Kasumi-1 (cell line): ENCODE results near the gene SYCE3.
"Not testable (repeated sequence)": the region's sequence is repeated elsewhere in the genome, so short reads cannot be mapped to it uniquely, and the experiment has no call there.

Experiments
- DNase-seq, 2 experiments: peaks; one replicate each; lab custom pipeline; 2025; lab: John Stamatoyannopoulos, UW

SYCE3 gene

DNA sequence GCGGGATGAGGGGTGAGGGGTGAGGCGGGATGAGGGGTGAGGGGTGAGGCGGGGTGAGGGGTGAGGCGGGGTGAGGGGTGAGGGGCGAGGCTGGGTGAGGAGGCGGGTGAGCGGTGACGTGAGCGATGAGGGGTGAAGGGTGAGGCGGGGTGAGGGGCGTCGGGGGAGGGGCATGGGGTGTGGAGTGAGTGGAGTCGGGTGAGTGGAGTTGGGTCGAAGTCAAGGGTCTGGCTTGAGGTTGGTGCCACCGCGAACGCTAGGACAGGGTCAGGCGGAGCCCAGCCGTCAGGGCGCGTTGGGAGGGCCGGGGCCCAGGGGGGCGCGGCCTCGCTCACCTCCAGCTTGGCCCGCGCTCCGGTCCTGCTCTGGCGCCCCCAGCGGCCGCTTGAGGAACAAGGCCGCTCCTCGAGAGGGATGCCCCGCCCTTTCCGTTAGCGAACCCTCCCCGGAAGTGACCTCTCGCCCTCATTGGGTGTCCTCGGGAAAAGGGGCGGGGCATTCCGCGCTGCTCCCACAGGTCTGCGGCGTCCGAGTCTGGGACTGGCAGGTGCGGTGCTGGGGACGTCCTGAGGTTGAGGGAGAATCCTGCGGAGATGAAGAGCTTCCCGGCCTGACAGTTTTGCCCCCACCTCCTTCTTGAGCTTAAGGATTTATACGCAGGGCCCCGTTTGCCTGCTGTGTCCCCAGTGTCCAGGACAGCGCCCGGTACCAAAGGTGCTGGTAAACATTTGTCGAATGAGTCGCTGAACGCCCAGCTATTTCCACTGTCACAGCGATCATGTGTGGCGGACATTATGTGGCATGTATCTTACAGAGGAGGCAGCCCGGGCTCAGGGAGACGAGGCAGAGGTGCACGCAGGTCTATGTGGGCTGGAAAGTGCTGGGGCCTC lies at the start of gene SYCE3:
SYCE3 (minus strand) TSS at position 397 of the 890 bp plus-strand sequence. CDS start 6,514 bp downstream, outside the sequence.
- DNase-seq = peak; percentile 92 to 93

DNA sequence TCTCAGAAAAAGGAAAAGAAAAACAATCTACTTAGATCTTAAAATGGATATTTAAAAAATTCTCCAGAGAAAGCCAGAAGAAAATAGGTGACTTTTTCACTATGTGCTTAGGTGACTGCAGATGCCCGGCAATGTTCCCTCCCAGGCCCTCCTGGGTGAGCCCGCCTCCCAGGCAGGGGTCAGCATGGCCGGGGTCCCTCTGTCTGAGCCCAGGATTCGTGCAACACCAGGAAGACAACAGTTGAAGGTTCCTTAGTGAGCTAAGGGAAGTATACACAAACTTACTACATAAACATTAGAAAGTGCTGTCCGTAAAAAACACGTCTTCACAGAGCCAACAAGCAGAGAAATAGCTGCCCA lies 49.4 kb upstream of the SYCE3 start:
- DNase-seq = no peak

DNA sequence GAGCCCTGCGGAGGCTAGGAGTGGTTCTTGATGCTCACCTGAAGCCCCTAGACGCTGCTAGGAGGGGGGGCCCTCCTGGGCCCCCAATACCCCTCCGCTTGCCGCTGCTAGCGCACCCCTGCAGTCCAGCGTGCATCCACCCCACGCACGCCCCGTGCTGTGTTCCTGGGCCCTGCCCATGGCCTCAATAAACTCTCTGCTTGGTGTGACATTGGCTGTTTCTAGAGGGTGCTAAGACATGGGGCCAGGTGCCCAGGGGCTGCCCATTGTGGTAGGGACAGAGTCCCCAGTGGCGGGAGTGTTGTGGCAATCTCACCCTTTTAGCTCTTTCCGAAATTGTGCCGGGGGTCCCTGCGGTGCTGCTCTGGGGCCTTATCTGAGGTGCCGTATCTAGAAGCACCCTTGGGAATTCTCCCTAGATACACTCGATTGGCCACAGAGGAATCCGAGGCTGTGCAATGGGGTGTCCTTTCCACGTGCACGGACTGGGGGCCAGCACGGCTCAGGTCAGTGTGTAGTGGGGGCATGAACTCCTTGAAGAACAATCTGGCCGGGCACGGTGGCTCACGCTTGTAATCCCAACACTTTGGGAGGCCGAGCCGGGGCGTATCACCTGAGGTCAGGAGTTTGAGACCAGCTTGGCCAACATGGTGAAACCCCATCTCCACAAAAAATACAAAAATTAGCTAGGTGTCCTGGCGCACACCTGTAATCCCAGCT lies 48.8 kb upstream of the SYCE3 start:
- no peak for DNase-seq

DNA sequence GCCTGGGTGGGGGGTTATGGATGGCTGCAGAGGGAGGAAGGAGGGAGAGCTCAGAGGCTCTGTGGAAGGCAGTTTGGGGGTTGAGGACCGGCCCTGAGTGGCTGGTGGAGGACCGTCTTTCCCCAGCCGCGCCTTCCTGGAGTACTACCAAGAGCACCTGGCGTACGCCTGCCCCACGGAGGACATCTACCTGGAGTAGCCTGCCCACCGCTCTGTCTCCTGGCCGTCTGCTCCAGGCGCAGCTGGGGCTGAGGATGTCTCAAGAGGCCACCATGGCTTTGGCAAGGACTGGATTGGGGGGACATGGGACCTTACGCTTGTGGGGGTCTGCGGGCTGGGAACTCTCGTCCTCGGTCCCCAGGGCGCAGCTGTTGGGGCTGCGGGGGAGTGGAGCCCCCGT lies 47.9 kb upstream of the SYCE3 start:
- DNase-seq = no peak

GRCh38 chr22:50610041-50610451 lies 47.3 kb upstream of the SYCE3 start:
- DNase-seq = no peak

DNA sequence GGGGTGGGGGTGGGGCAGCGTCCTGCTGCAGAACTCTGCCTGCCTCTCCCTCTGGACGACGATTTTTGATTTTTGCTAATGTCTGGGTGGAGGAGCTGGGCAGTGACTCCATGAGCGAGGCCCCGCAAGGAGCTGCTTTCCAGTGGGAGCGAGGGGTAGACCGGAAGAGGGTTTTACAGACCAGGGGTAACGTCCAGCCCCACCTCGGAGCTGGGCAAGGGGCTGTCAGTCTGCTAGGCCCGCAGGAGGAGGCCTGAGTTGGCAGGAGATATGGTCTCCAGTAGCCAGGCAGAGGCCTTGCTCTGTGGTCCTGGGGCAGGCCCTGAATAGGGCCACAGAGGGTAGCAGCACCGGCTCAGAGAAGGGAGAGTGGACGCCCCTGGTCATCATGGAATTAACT lies 46.9 kb upstream of the SYCE3 start:
- no peak for DNase-seq

GRCh38 chr22:50608996-50609395 lies 46.3 kb upstream of the SYCE3 start:
- no peak for DNase-seq

DNA sequence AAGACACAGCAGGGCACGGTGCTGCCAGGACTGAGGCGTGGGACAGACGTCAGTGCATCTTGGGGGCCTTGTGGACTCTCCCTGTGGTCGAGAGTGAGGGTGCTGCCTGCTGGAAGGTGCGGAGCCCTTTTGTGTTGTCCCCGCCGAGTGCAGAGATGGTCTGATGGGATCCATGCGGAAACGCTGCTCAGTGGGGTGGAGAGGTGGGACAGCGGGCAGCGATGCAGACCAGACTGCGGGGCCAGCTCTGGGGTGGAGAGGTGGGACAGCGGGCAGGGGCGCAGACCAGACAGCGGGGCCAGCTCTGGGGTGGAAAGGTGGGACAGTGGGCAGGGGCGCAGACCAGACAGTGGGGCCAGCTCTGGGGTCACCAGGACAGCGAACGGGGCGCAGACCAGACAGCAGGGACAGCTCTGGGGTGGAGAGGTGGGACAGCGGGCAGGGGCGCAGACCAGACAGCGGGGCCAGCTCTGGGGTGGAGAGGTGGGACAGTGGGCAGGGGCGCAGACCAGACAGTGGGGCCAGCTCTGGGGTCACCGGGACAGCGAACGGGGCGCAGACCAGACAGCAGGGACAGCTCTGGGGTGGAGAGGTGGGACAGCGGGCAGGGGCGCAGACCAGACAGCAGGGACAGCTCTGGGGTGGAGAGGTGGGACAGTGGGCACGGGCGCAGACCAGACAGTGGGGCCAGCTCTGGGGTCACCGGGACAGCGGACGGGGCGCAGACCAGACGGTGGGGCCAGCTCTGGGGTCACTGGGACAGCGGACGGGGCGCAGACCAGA lies 45.5 kb upstream of the SYCE3 start:
- not testable (repeated sequence) for DNase-seq

GRCh38 chr22:50607659-50608020 lies 44.9 kb upstream of the SYCE3 start:
- no peak for DNase-seq

- no peak for DNase-seq
Measured at GRCh38 chr22:50606946-50607658, 44.4 kb upstream of the SYCE3 start.

- no peak for DNase-seq
Measured at GRCh38 chr22:50606165-50606945, 43.6 kb upstream of the SYCE3 start.

DNA sequence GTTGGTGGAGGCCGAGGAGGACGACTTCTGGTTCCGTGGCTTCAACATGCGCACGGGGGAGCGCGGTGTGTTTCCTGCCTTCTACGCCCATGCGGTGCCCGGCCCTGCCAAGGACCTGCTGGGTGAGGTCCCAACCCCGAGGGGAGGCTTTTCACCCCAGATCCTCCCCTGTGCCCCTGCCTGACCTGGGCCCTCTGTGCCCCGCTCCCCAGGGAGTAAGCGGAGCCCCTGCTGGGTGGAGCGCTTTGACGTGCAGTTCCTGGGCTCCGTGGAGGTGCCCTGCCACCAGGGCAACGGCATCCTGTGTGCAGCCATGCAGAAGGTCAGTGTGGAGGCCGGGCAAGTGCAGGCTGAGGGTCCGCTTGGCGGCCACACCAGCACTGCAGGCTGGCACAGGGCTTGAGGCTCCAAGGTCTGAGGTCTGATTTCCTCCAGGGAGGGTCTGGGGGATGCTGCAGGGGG lies 42.9 kb upstream of the SYCE3 start:
- DNase-seq = no peak

GRCh38 chr22:50605002-50605612 lies 42.4 kb upstream of the SYCE3 start:
- no peak for DNase-seq

- no peak for DNase-seq
Measured at GRCh38 chr22:50604256-50605001, 41.7 kb upstream of the SYCE3 start.

- DNase-seq = no peak
Measured at GRCh38 chr22:50603511-50604255, 41.0 kb upstream of the SYCE3 start.

- DNase-seq = no peak
Measured at GRCh38 chr22:50602338-50602700, 39.6 kb upstream of the SYCE3 start.

- DNase-seq = no peak
Measured at GRCh38 chr22:50601669-50602337, 39.1 kb upstream of the SYCE3 start.

DNA sequence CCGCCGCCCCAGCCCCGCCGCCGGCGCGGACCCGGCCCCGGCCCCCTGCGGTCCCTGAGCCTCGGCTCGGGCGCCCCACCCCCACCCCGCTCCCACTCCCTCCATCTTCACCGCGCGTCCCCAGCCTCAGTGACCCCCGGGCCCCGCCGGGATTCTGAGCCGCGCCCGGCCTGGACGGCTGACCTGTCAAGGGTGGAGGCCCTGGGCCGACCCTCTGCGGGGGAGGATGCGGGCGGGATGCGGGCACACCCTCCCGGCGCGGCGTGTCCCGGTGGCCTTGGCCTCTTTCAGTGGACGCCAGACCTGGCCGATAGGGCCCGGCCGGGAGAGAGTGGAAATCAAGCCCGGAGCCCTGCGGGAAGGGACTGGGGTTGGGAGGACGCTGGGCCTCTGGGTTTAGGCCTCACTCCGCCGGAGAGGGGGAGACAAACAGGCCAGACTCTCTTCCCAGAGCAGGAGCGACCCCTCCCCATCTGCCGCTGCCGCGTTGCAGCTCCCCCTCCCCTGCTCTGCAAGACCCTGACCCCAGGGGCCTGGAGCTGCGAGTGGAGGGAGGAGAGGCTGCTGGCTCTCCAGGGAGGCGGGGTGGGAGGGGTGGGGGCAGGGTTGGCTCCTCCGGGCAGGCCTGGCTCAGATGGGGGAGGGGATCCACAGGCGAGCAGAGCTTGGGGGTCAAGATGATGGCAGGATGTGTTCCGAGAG lies 38.4 kb upstream of the SYCE3 start:
- DNase-seq = no peak
